HCT116 (cell line): ENCODE data around the gene VAV2. TPM values are rescaled to one million over a fixed set of nuclear protein-coding genes. Genes with fewer than 3 reads are reported as not detected.

Experiments used
- ATAC-seq: fragments of 200-7000 bp; cut with Tn5 transposase; 2 replicates; pipeline ENCODE4 v1.9.1; 2020; ENCODE audit warnings: mild to moderate bottlenecking, moderate library complexity
- BruUV-seq: library from RNA; stranded (reverse); fragments of 400-500 nt; replicated peaks from 2 replicates; lab custom pipeline; 2021; lab: Mats Ljungman, UMichigan
- CTCF ChIA-PET: fragments of 300-600 bp; sonication (Branson Sonifier 250); formaldehyde crosslinking; loops from one replicate; lab custom pipeline; 2021; ENCODE audit warnings: antibody characterized with exemption; lab: Charles Lee
- POLR2A ChIA-PET: fragments of 300-600, 350-600 bp; sonication (Branson Sonifier 250); formaldehyde crosslinking; loops from one replicate; lab custom pipeline; 2021; ENCODE audit warnings: antibody characterized with exemption; lab: Charles Lee
- RAD21 ChIA-PET, 2 experiments: fragments of 300-600 bp; sonication (Branson Sonifier 250); formaldehyde crosslinking; loops; one replicate each; lab custom pipeline; 2023; ENCODE audit warnings: low total read pairs in 2 of 2; ENCODE audit not compliant: uncharacterized antibody in 2 of 2, unreplicated experiment in 2 of 2, low non-redundant PET in 1 of 2; lab: Charles Lee
- DNase-seq: peaks from one replicate; pipeline ENCODE4 v3.0.0-alpha.2; 2010; ENCODE audit warnings: low read depth, low spot score
- H2AFZ ChIP-seq: fragments of 200-600 bp; shearing (Covaris generic), sonication (generic); 2 replicates; pipeline ENCODE4 v1.6.1; 2017; ENCODE audit warnings: low read depth, mixed run types, mixed read lengths, antibody characterized with exemption, low read length; ENCODE audit not compliant: poor library complexity, severe bottlenecking
- H3K27ac ChIP-seq: 2 replicates; pipeline ENCODE4 v1.5.1; 2012; ENCODE audit warnings: low read depth, low read length
- H3K27me3 ChIP-seq: fragments of 200-600 bp; sonication (generic); 2 replicates; pipeline ENCODE4 v1.6.1; 2016; ENCODE audit warnings: mixed run types, low read length, mixed read lengths; ENCODE audit not compliant: insufficient read depth
- H3K36me3 ChIP-seq, 2 experiments: fragments of 200-500 bp in 1 of 2; fragments of 200-600 bp in 1 of 2; sonication (Bioruptor generic) in 1 of 2; sonication (generic) in 1 of 2; 2 replicates each; pipeline versions ENCODE4 v1.5.1 to v1.6.1; 2014 to 2016; ENCODE audit warnings: low read length in 2 of 2, inconsistent platforms in 1 of 2, mixed read lengths in 1 of 2, mixed run types in 1 of 2; ENCODE audit not compliant: insufficient read depth in 2 of 2, control insufficient read depth in 1 of 2
- H3K4me1 ChIP-seq, 2 experiments: fragments of 200-600 bp in 1 of 2; sonication (generic) in 1 of 2; 2 replicates each; pipeline versions ENCODE4 v1.5.1 to v1.6.1; 2012 to 2017; ENCODE audit warnings: low read length in 2 of 2, inconsistent platforms in 1 of 2, mild to moderate bottlenecking in 1 of 2, mixed read lengths in 1 of 2, mixed run types in 1 of 2, moderate library complexity in 1 of 2; ENCODE audit not compliant: insufficient read depth in 2 of 2, control insufficient read depth in 1 of 2
- H3K4me2 ChIP-seq: fragments of 200-600 bp; sonication (generic); 2 replicates; pipeline ENCODE4 v1.6.1; 2017; ENCODE audit warnings: mixed run types, low read length, mixed read lengths
- H3K4me3 ChIP-seq, 2 experiments: fragments of 200-600 bp in 1 of 2; sonication (generic) in 1 of 2; replicated peaks in 1 of 2; 2 replicates each; pipeline ENCODE4 v1.5.1; 2011 to 2016; ENCODE audit warnings: low read length in 2 of 2, control low read depth in 1 of 2, low read depth in 1 of 2, mild to moderate bottlenecking in 1 of 2, mixed read lengths in 1 of 2, mixed run types in 1 of 2
- H3K79me2 ChIP-seq: fragments of 200-600 bp; sonication (generic); 2 replicates; pipeline ENCODE4 v1.6.1; 2017; ENCODE audit warnings: mild to moderate bottlenecking, mixed run types, low read length, moderate library complexity, mixed read lengths; ENCODE audit not compliant: insufficient read depth
- H3K9ac ChIP-seq: fragments of 200-600 bp; sonication (generic); 2 replicates; pipeline ENCODE4 v1.6.1; 2016; ENCODE audit warnings: low read length, mixed read lengths
- H3K9me2 ChIP-seq: fragments of 200-600 bp; sonication (generic), shearing (Covaris generic); 2 replicates; pipeline ENCODE4 v1.6.1; 2017; ENCODE audit warnings: mixed run types, mild to moderate bottlenecking, moderate library complexity; ENCODE audit not compliant: insufficient read depth
- H3K9me3 ChIP-seq, 2 experiments: fragments of 200-500 bp in 1 of 2; fragments of 200-600 bp in 1 of 2; sonication (Bioruptor generic) in 1 of 2; sonication (generic) in 1 of 2; 2 replicates each; pipeline ENCODE4 v1.6.1; 2014 to 2017; ENCODE audit warnings: low read length in 2 of 2, mixed read lengths in 2 of 2, inconsistent platforms in 1 of 2, low read depth in 1 of 2, mild to moderate bottlenecking in 1 of 2, mixed run types in 1 of 2, moderate library complexity in 1 of 2; ENCODE audit not compliant: control insufficient read depth in 1 of 2, insufficient read depth in 1 of 2
- H4K20me1 ChIP-seq: fragments of 200-600 bp; sonication (generic), shearing (Covaris generic); 2 replicates; pipeline ENCODE4 v1.6.1; 2017; ENCODE audit warnings: mixed run types, mild to moderate bottlenecking, moderate library complexity; ENCODE audit not compliant: insufficient read depth
- CEBPB ChIP-seq: IDR thresholded peaks from 2 replicates; pipeline ENCODE4 v1.6.1; 2012; ENCODE audit warnings: low read depth
- EGR1 ChIP-seq: IDR thresholded peaks from 2 replicates; pipeline ENCODE4 v1.6.1; 2012; ENCODE audit warnings: low read depth
- EZH2 ChIP-seq: fragments of 200-600 bp; sonication (generic); IDR thresholded peaks from 2 replicates; pipeline ENCODE4 v1.6.1; 2017; ENCODE audit warnings: antibody characterized with exemption, mixed run types
- EZH2phosphoT487 ChIP-seq: fragments of 200-600 bp; IDR thresholded peaks from 2 replicates; pipeline ENCODE4 v1.6.1; 2018; ENCODE audit warnings: antibody characterized with exemption, borderline replicate concordance
- FOSL1 ChIP-seq: IDR thresholded peaks from 2 replicates; pipeline ENCODE4 v1.6.1; 2012; ENCODE audit warnings: low read depth
- SP1 ChIP-seq: IDR thresholded peaks from 2 replicates; pipeline ENCODE4 v1.6.1; 2012; ENCODE audit warnings: low read depth
- SRF ChIP-seq: IDR thresholded peaks from 2 replicates; pipeline ENCODE4 v1.6.1; 2012; ENCODE audit warnings: low read depth
- ZNF274 ChIP-seq: fragments of 200-500 bp; sonication (Bioruptor generic); IDR thresholded peaks from 2 replicates; pipeline ENCODE4 v1.6.1; 2014; ENCODE audit warnings: mild to moderate bottlenecking, low read depth, low read length, inconsistent platforms
- intact Hi-C: fragments of 100-400 bp; cut with micrococcal nuclease; formaldehyde crosslinking; loops from 2 replicates; pipeline ENCODE4 v1.10.0; 2022
- total RNA-seq: library from RNA; stranded (reverse); gene quantifications from one replicate; pipeline ENCODE4 v1.2.1, GENCODE V29; 2021; ENCODE audit not compliant: unreplicated experiment
- TF ChIP-seq, protein P1 (sequence below): IDR thresholded peaks from 2 replicates; pipeline ENCODE4 v1.6.1; 2012; ENCODE audit warnings: low read depth
- TF ChIP-seq, protein P2 (sequence below), 3 experiments: fragments of 200-600 bp in 1 of 3; sonication (generic) in 1 of 3; IDR thresholded peaks in 2 of 3; conservative IDR thresholded peaks in 1 of 3; 2 replicates each; pipeline ENCODE4 v1.5.1; 2012 to 2017; ENCODE audit warnings: low read depth in 2 of 3, low read length in 2 of 3, antibody characterized with exemption in 1 of 3, borderline replicate concordance in 1 of 3, control low read depth in 1 of 3, mild to moderate bottlenecking in 1 of 3, mixed read lengths in 1 of 3, mixed run types in 1 of 3, moderate library complexity in 1 of 3; ENCODE audit not compliant: insufficient read depth in 1 of 3
- TF ChIP-seq, protein P3 (sequence below): IDR thresholded peaks from 2 replicates; pipeline ENCODE4 v1.6.1; 2011; ENCODE audit warnings: mild to moderate bottlenecking, low read length, moderate library complexity; ENCODE audit not compliant: insufficient replicate concordance; ENCODE audit errors: extremely low read depth

Gene VAV2
- total RNA-seq, 1 experiment from 2014 or later = 33.2 TPM

DNA sequence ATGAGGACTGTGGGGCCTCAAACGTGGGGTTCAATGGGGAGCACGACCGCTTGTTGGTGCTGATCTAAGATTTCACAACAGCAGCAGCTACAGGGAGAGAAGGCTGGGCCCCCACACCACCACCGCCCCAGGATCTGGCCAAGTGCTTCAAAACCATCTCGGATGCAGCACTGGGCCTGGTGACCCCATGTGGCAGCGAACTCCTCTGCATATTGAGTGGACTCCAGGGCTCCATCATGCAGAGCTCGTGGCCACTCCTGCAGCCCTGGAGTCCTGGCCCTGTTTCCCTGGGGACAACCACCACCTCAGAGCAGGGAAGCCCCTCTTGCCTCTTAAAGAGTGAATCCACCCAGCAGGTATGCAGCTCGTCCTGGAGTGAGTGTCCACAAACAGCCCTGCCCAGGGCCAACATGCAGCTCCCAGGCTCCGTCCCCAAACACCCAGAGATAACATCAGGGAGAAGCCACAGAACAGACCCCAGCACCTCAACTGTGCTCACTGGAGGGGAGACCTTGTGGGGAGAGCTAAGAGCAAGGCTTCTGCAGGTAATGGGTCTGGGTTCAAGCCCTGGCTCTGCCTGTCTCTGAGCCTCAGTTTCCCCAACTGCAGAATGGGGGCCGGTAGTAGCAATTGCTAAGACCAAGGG is 150.8 kb downstream of the VAV2 start:
- no peak for TF ChIP-seq SRF
- no peak for TF ChIP-seq SP1
- TF ChIP-seq CEBPB = no peak
- TF ChIP-seq EZH2phosphoT487 = no peak
- no peak for TF ChIP-seq FOSL1
- no peak for TF ChIP-seq EZH2
- TF ChIP-seq, all 23 proteins: peak for 0
- Histone ChIP-seq H3K79me2 (peaks cover 5% of the 10 kb centered on the region; the same call in 1 of the 2 replicates), H3K9me3 (no peaks in the 10 kb centered on the region), H3K27ac (no peak overlapping the region), H3K9ac (no peak overlapping the region), H3K4me2 (no peak overlapping the region), H2AFZ (no peak overlapping the region), H3K4me1 (no peaks in the 10 kb centered on the region; a peak in 1 of 4 replicates), H4K20me1 (no peaks in the 10 kb centered on the region), H3K4me3 (no peak overlapping the region), H3K27me3 (no peaks in the 10 kb centered on the region), H3K36me3 (no peaks in the 10 kb centered on the region), H3K9me2 (no peaks in the 10 kb centered on the region)
- BruUV-seq = no TSS peak
- no peak for DNase-seq
- CTCF ChIA-PET = no interaction called here
- POLR2A ChIA-PET = no interaction called here
- no peak for ATAC-seq
- RAD21 ChIA-PET = no interaction called here
- intact Hi-C loops = no loop called here

DNA sequence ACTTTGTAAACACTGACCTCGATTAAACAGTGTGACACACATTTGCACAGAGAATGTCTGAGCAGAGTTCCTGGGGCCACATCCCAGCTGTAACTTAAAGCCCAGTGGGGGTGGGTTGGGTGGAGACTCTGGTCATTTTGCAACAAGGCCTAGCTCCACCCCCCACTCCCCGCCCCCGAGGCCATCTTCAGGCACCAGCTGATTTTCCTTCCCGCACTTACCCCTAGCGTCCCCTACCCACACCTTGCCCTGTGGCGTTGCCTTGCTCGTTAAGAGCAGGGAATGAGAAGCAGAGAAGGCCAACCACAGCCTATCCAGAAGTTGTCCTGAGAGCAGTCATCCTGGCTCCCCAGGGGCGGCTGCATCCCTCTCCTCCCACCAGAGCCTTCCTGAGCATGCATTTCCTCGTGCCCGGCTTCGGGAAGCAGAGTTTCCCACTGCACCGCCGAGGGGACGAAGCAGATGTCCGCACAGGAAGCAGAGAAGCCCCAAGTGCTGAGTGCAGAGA is 152.2 kb downstream of the VAV2 start:
- Histone ChIP-seq H2AFZ (no peak overlapping the region), H3K4me1 (no peaks in the 10 kb centered on the region; a peak in 1 of 4 replicates), H3K9ac (no peak overlapping the region), H3K79me2 (peaks cover 5% of the 10 kb centered on the region; the same call in 1 of the 2 replicates), H4K20me1 (no peaks in the 10 kb centered on the region), H3K36me3 (no peaks in the 10 kb centered on the region), H3K4me3 (no peak overlapping the region), H3K4me2 (no peak overlapping the region), H3K27ac (no peak overlapping the region), H3K9me3 (no peaks in the 10 kb centered on the region), H3K9me2 (no peaks in the 10 kb centered on the region), H3K27me3 (no peaks in the 10 kb centered on the region)
- ATAC-seq (no peak), DNase-seq (no peak)
- ChIA-PET POLR2A (no interaction called here), RAD21 (no interaction called here), CTCF (no interaction called here)
- BruUV-seq = no TSS peak
- intact Hi-C loops = no loop called here
- TF ChIP-seq, protein P1, sequence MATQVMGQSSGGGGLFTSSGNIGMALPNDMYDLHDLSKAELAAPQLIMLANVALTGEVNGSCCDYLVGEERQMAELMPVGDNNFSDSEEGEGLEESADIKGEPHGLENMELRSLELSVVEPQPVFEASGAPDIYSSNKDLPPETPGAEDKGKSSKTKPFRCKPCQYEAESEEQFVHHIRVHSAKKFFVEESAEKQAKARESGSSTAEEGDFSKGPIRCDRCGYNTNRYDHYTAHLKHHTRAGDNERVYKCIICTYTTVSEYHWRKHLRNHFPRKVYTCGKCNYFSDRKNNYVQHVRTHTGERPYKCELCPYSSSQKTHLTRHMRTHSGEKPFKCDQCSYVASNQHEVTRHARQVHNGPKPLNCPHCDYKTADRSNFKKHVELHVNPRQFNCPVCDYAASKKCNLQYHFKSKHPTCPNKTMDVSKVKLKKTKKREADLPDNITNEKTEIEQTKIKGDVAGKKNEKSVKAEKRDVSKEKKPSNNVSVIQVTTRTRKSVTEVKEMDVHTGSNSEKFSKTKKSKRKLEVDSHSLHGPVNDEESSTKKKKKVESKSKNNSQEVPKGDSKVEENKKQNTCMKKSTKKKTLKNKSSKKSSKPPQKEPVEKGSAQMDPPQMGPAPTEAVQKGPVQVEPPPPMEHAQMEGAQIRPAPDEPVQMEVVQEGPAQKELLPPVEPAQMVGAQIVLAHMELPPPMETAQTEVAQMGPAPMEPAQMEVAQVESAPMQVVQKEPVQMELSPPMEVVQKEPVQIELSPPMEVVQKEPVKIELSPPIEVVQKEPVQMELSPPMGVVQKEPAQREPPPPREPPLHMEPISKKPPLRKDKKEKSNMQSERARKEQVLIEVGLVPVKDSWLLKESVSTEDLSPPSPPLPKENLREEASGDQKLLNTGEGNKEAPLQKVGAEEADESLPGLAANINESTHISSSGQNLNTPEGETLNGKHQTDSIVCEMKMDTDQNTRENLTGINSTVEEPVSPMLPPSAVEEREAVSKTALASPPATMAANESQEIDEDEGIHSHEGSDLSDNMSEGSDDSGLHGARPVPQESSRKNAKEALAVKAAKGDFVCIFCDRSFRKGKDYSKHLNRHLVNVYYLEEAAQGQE = no peak
- TF ChIP-seq, protein P2, sequence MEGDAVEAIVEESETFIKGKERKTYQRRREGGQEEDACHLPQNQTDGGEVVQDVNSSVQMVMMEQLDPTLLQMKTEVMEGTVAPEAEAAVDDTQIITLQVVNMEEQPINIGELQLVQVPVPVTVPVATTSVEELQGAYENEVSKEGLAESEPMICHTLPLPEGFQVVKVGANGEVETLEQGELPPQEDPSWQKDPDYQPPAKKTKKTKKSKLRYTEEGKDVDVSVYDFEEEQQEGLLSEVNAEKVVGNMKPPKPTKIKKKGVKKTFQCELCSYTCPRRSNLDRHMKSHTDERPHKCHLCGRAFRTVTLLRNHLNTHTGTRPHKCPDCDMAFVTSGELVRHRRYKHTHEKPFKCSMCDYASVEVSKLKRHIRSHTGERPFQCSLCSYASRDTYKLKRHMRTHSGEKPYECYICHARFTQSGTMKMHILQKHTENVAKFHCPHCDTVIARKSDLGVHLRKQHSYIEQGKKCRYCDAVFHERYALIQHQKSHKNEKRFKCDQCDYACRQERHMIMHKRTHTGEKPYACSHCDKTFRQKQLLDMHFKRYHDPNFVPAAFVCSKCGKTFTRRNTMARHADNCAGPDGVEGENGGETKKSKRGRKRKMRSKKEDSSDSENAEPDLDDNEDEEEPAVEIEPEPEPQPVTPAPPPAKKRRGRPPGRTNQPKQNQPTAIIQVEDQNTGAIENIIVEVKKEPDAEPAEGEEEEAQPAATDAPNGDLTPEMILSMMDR (IDR thresholded peaks at IDR 0.05 in 2 of 3, conservative IDR thresholded peaks at IDR 0.05 in 1 of 3; ENCODE audit: borderline replicate concordance in 1 of 3, insufficient read depth in 1 of 3, low read depth in 2 of 3, low read length in 2 of 3) = no peak
- TF ChIP-seq, protein P3, sequence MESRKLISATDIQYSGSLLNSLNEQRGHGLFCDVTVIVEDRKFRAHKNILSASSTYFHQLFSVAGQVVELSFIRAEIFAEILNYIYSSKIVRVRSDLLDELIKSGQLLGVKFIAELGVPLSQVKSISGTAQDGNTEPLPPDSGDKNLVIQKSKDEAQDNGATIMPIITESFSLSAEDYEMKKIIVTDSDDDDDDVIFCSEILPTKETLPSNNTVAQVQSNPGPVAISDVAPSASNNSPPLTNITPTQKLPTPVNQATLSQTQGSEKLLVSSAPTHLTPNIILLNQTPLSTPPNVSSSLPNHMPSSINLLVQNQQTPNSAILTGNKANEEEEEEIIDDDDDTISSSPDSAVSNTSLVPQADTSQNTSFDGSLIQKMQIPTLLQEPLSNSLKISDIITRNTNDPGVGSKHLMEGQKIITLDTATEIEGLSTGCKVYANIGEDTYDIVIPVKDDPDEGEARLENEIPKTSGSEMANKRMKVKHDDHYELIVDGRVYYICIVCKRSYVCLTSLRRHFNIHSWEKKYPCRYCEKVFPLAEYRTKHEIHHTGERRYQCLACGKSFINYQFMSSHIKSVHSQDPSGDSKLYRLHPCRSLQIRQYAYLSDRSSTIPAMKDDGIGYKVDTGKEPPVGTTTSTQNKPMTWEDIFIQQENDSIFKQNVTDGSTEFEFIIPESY = no peak
- TF ChIP-seq FOSL1 = no peak
- no peak for TF ChIP-seq EZH2
- TF ChIP-seq ZNF274 = no peak
- no peak for TF ChIP-seq EGR1
